ENCODE results near the gene OR2F1. TPM values are rescaled to one million over a fixed set of nuclear protein-coding genes. Genes with fewer than 3 reads are reported as not detected.

The OR2F1 gene
- total RNA-seq, 1 experiment from 2014 or later: not detected

GRCh38 chr7:143934526-143935325, 19.9 kb upstream of the OR2F1 start, which contains the start of gene OR2F2:
OR2F2 (plus strand) TSS chr7:143935233; CDS start chr7:143935233, 0 bp downstream.
- no peak within 1 kb of the TSS for H3K4me2 ChIP-seq
- no peaks in the 10 kb centered on the region for H3K79me2 ChIP-seq (ENCODE audit: low read depth)
- no peaks in the 10 kb centered on the region for H3K27me3 ChIP-seq (ENCODE audit: insufficient read depth, low read depth)
- no peaks in the 10 kb centered on the region for H3K36me3 ChIP-seq (ENCODE audit: low read depth)
- intact Hi-C loops (cut with micrococcal nuclease; ENCODE audit: unreplicated experiment): no loop called here
- no TSS peak for BruUV-seq (replicated peaks)
- H3F3A ChIP-seq (ENCODE audit: insufficient read depth, low read depth): no peaks in the 10 kb centered on the region; the same call in 1 of the 2 replicates
- DNase-seq: no peak
- H4K20me1 ChIP-seq (ENCODE audit: insufficient read depth): no peaks in the 10 kb centered on the region
- H3K27ac ChIP-seq: no peak within 1 kb of the TSS
- no peaks in the 10 kb centered on the region for H3K4me1 ChIP-seq (replicated peaks; ENCODE audit: insufficient read depth)
- no peaks in the 10 kb centered on the region for H3K9me3 ChIP-seq (ENCODE audit: insufficient read depth, low read depth)
- H3K9me2 ChIP-seq (ENCODE audit: insufficient read depth): peaks cover 6% of the 10 kb centered on the region; the same call in 1 of the 2 replicates
- H3K4me3 ChIP-seq: no peak within 1 kb of the TSS
- ChIA-PET POLR2A (ENCODE audit: unreplicated experiment) (no interaction called here), CTCF (no interaction called here)
- H2AFZ ChIP-seq: peak within 1 kb of the TSS; percentile 61; the same call in 1 of the 2 replicates
- no peak for TF ChIP-seq EZH2 (IDR thresholded peaks at IDR 0.05; ENCODE audit: low read depth)
- TF ChIP-seq CTCF (conservative IDR thresholded peaks at IDR 0.05): no peak

- TF ChIP-seq CTCF (conservative IDR thresholded peaks at IDR 0.05) (no peak), EZH2 (IDR thresholded peaks at IDR 0.05; ENCODE audit: low read depth) (no peak)
- POLR2A ChIA-PET (ENCODE audit: unreplicated experiment): no interaction called here
These were observed 18.3 kb upstream of the OR2F1 start for GRCh38 chr7:143936087-143937009.

More at GRCh38 chr7:143936087-143937009, 18.3 kb upstream of the OR2F1 start:
- BruUV-seq (replicated peaks): no TSS peak
- Histone ChIP-seq H3K4me1 (replicated peaks; ENCODE audit: insufficient read depth) (no peaks in the 10 kb centered on the region), H3K4me3 (no peak overlapping the region), H3K9me2 (ENCODE audit: insufficient read depth) (peaks cover 6% of the 10 kb centered on the region; the same call in 1 of the 2 replicates), H3K36me3 (ENCODE audit: low read depth) (no peaks in the 10 kb centered on the region), H3K4me2 (no peak overlapping the region), H3K27me3 (ENCODE audit: insufficient read depth, low read depth) (no peaks in the 10 kb centered on the region), H2AFZ (peak overlapping the region; percentile 61; the same call in 1 of the 2 replicates), H3K9me3 (ENCODE audit: insufficient read depth, low read depth) (no peaks in the 10 kb centered on the region), H3K27ac (no peak overlapping the region), H3K79me2 (ENCODE audit: low read depth) (no peaks in the 10 kb centered on the region), H4K20me1 (ENCODE audit: insufficient read depth) (no peaks in the 10 kb centered on the region), H3F3A (ENCODE audit: insufficient read depth, low read depth) (no peaks in the 10 kb centered on the region; the same call in 1 of the 2 replicates)
- CTCF ChIA-PET: no interaction called here
- intact Hi-C loops (cut with micrococcal nuclease; ENCODE audit: unreplicated experiment): no loop called here
- DNase-seq: no peak

All from PC-9 (cell line).